Measurements from ENCODE around the gene DPEP2.
"Not testable (repeated sequence)": the region's sequence is repeated elsewhere in the genome, so short reads cannot be mapped to it uniquely, and the experiment has no call there.

DPEP2 gene

DNA sequence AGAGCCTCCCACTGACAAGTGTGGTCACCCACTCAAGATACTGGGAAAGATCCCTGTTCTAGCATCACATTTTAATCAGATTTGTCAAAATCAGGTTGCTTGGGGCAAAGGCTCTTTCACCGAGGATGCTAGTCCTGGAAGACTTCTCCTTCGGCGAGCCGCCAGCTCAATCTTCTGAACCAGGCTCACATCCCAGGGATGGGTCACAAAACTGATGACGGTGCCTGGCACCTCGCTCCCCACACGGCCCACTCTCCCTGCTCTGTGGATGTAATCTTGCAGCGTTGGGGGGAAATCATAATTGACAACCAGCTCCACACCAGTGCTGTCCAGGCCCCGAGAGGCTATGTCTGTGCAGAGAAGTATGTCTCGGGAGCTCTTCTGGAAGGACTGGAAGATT, 22.2 kb upstream of the DPEP2 start:
- TF ChIP-seq, protein P1, sequence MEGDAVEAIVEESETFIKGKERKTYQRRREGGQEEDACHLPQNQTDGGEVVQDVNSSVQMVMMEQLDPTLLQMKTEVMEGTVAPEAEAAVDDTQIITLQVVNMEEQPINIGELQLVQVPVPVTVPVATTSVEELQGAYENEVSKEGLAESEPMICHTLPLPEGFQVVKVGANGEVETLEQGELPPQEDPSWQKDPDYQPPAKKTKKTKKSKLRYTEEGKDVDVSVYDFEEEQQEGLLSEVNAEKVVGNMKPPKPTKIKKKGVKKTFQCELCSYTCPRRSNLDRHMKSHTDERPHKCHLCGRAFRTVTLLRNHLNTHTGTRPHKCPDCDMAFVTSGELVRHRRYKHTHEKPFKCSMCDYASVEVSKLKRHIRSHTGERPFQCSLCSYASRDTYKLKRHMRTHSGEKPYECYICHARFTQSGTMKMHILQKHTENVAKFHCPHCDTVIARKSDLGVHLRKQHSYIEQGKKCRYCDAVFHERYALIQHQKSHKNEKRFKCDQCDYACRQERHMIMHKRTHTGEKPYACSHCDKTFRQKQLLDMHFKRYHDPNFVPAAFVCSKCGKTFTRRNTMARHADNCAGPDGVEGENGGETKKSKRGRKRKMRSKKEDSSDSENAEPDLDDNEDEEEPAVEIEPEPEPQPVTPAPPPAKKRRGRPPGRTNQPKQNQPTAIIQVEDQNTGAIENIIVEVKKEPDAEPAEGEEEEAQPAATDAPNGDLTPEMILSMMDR (IDR thresholded peaks at IDR 0.05; ENCODE audit: control insufficient read depth, extremely low read depth, insufficient read depth) = no peak
- DNase-seq (ENCODE audit: low read depth) = no peak
- H3K4me3 ChIP-seq (ENCODE audit: low read depth, low read length) = peak overlapping the region; percentile 89

DNA sequence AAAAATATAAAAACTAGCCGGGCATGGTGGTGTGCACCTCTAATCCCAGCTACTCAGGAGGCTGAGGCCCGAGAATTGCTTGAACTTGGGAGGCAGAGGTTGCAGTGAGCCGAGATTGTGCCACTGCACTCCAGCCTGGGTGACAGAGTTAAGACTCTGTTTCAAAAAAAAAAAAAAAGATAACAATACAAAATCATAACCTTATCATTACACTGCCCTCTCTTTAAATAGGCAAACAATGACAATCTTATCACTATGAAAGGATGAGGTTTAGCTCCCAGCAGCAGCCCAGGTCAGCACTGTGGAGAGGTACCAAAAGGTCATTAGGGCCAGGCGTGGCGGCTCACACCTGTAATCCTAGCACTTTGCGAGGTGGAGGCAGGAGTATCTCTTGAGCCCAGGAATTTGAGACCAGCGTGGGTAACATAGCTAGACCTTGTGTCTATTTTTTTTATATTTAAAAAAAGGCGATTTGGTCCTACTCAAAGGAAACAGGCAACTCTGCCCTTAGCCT, 19.9 kb upstream of the DPEP2 start:
- TF ChIP-seq, protein P1 (IDR thresholded peaks at IDR 0.05; ENCODE audit: control insufficient read depth, extremely low read depth, insufficient read depth) = no peak
- H3K4me3 ChIP-seq (ENCODE audit: low read depth, low read length) = no peak overlapping the region
- DNase-seq (ENCODE audit: low read depth) = no peak

DNA sequence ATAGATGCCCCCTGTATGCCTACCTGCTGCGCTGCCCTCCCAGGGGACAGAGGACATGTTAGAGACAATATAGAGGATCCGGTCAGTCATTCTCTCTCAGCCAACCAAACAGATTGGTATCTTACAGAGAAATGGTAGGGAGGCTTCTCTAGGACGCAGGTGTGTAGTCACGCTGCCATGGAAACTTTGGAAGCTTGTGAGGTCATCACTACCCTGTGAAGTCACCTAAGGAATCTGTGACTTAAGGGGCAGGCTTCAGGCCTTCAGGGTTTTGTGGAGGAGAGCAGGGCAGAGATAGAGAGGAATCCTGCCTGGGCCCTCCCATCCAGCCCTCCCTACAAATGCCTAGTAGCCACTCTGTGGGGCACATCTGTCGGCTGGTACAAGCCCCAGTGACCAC, 16.4 kb upstream of the DPEP2 start, which contains the start of gene DPEP2NB:
Gene DPEP2NB (minus strand): TSS at position 231 of the 400 bp plus-strand sequence. CDS start 141 bp downstream, at position 90.
- no peak for DNase-seq (ENCODE audit: low read depth)
- TF ChIP-seq, protein P1 (IDR thresholded peaks at IDR 0.05; ENCODE audit: control insufficient read depth, extremely low read depth, insufficient read depth) = no peak
- no peak within 1 kb of the TSS for H3K4me3 ChIP-seq (ENCODE audit: low read depth, low read length)

DNA sequence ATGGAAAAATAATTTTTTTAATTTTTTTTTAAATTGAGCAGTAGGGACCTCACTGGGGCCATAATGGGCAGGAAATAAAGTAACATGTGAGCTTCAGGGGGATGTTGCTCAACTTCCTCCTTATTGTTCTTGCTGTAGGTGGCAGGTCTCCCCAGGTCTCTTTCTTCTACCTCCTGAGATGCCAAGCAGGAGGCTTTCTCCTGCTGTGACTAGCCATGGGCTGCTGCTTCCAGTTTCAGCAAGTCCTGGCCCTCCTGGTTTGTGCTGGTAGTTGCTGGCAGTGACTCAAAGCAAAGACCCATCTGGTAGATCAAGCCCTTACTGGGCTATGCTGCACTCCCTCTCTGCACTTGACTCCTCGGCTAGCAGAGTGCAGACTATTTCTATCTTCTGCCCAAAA, 14.2 kb upstream of the DPEP2 start:
- TF ChIP-seq, protein P1 (IDR thresholded peaks at IDR 0.05; ENCODE audit: control insufficient read depth, extremely low read depth, insufficient read depth) = no peak
- H3K4me3 ChIP-seq (ENCODE audit: low read depth, low read length) = no peak overlapping the region
- DNase-seq (ENCODE audit: low read depth) = no peak

DNA sequence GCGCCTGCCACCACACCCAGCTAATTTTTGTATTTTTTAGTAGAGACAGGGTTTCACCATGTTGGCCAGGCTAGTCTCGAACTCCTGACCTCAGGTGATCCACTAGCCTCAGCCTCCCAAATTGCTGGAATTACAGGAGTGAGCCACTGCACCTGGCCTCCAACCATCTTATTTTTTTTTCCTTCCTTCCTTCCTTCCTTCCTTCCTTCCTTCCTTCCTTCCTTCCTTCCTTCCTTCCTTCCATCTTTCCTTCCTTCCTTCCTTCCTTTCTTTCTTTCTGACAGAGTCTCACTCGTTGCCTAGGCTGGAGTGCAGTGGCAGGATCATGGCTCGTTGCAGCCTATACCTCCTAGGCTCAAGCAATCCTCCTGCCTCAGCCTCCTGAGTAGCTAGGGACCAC, 10.6 kb upstream of the DPEP2 start:
- not testable (repeated sequence) for H3K4me3 ChIP-seq (ENCODE audit: low read depth, low read length); DNase-seq (ENCODE audit: low read depth)

DNA sequence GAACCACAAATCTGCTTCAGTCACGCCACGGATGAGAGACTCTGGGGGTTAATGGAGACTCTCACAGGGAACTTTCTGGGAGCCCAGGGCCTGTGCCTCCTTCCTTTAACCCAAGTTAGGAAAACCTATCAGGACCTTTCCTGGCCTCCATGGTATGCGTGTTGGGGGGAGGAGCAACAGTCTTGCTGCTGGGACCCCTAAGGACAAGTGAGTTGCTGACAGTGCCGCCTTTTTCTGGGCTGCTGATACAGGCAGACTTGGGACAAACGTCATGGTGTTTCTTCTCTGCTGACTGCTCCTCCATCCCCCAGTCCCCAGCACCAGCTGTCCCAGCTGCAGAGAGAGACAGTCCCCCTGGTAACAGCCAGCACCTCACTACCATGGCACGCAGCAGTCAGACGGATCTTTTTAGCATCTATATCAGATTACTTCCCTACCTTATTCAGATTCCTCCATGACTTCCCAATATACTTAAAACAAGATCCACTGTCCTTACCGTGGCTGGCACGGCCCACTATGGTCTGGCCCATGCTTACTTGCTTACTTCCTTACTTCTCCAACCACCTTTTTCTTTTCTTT, 10.0 kb upstream of the DPEP2 start:
- H3K4me3 ChIP-seq (ENCODE audit: low read depth, low read length) = no peak overlapping the region
- no peak for DNase-seq (ENCODE audit: low read depth)
- TF ChIP-seq, protein P1 (IDR thresholded peaks at IDR 0.05; ENCODE audit: control insufficient read depth, extremely low read depth, insufficient read depth) = no peak

DNA sequence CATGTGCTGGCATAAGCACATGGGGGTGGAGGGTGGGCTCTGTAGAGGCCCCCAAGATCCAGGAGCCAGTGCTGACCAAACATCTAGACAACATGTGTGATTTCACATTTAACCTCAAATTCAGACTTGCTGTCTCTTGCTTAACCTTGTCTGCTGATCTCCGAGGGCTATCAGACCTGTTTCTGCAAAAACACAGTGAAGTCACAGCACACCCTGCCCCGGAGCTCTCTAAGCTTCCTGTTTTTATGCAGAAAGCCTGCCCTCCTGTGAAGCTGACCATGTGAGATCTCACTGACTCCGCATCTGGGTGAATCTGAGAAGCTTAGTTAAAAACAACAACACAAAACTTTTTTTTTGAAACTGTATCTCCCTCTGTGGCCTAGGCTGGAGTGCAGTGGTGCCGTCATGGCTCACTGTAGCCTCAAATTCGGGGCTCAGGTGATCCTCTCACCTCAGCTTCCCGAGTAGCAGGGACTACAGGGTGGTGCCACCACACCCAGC, 6.6 kb upstream of the DPEP2 start:
- TF ChIP-seq, protein P1 (IDR thresholded peaks at IDR 0.05; ENCODE audit: control insufficient read depth, extremely low read depth, insufficient read depth) = no peak
- DNase-seq (ENCODE audit: low read depth) = no peak
- H3K4me3 ChIP-seq (ENCODE audit: low read depth, low read length) = no peak overlapping the region
